Stimulated activated effector memory CD8-positive, alpha-beta T cell treated with anti-CD3 and anti-CD28 coated beads, Interleukin-12 subunit alpha, Interleukin-12 subunit beta, amount 100 ng/mL, for 72 hours (primary cell): ENCODE data around the gene PCDH17.

Source experiments
- ATAC-seq: fragments of 150-1000 bp; cut with Tn5 transposase; 2 replicates; pipeline ENCODE4 v1.10.0; 2021
- DNase-seq, 2 donors: peaks; one replicate each; pipeline ENCODE4 v3.0.0; 2021 to 2022; ENCODE audit warnings: low spot score in 2 of 2
- H3K27ac Mint-ChIP-seq: one replicate; pipeline ENCODE4 v1.8.0; 2022; ENCODE audit warnings: mild to moderate bottlenecking, mixed read lengths
- H3K36me3 Mint-ChIP-seq: one replicate; pipeline ENCODE4 v1.8.0; 2022; ENCODE audit warnings: mild to moderate bottlenecking, mixed read lengths
- H3K4me1 Mint-ChIP-seq: one replicate; pipeline ENCODE4 v1.8.0; 2022; ENCODE audit warnings: mixed read lengths
- H3K4me3 Mint-ChIP-seq: one replicate; pipeline ENCODE4 v1.8.0; 2022; ENCODE audit warnings: mild to moderate bottlenecking, mixed read lengths
- H3K9me3 Mint-ChIP-seq: one replicate; pipeline ENCODE4 v1.8.0; 2022; ENCODE audit warnings: mixed read lengths

The PCDH17 gene

GRCh38 chr13:57739543-57740190 is 108.1 kb downstream of the PCDH17 start:
- Mint-ChIP-seq H3K4me1 (no peaks in the 10 kb centered on the region), H3K36me3 (no peaks in the 10 kb centered on the region), H3K4me3 (no peak overlapping the region), H3K9me3 (peaks cover 8% of the 10 kb centered on the region), H3K27ac (no peak overlapping the region)
- ATAC-seq = no peak
- DNase-seq = no peak

- Mint-ChIP-seq H3K9me3 (peaks cover 6% of the 10 kb centered on the region), H3K36me3 (no peaks in the 10 kb centered on the region), H3K4me3 (no peak overlapping the region), H3K4me1 (no peaks in the 10 kb centered on the region), H3K27ac (no peak overlapping the region)
- no peak for ATAC-seq
- DNase-seq = no peak
Observed at GRCh38 chr13:57740719-57741118, 109.2 kb downstream of the PCDH17 start.

- no peak overlapping the region for H3K27ac Mint-ChIP-seq
- H3K4me3 Mint-ChIP-seq = no peak overlapping the region
Observed at GRCh38 chr13:57748096-57748495, 116.6 kb downstream of the PCDH17 start.

GRCh38 chr13:57760951-57761350 is 129.4 kb downstream of the PCDH17 start:
- Mint-ChIP-seq H3K9me3 (peaks cover 14% of the 10 kb centered on the region), H3K4me3 (no peak overlapping the region), H3K27ac (no peak overlapping the region), H3K36me3 (no peaks in the 10 kb centered on the region), H3K4me1 (no peaks in the 10 kb centered on the region)
- ATAC-seq (no peak), DNase-seq (no peak)

More at GRCh38 chr13:57748096-57748495, 116.6 kb downstream of the PCDH17 start:
- H3K36me3 Mint-ChIP-seq = no peaks in the 10 kb centered on the region
- H3K9me3 Mint-ChIP-seq = peaks cover 20% of the 10 kb centered on the region
- ATAC-seq = no peak
- H3K4me1 Mint-ChIP-seq = no peaks in the 10 kb centered on the region
- no peak for DNase-seq

GRCh38 chr13:57763689-57764088 is 132.1 kb downstream of the PCDH17 start:
- Mint-ChIP-seq H3K36me3 (no peaks in the 10 kb centered on the region), H3K27ac (no peak overlapping the region), H3K4me1 (no peaks in the 10 kb centered on the region), H3K9me3 (peaks cover 18% of the 10 kb centered on the region), H3K4me3 (no peak overlapping the region)
- DNase-seq (no peak), ATAC-seq (no peak)
